HEK293 (cell line): ENCODE measurements around the gene CLN5.

Experiments
- CTCF ChIA-PET: fragments of 350-600 bp; formaldehyde crosslinking; extraction: SDS; loops from one replicate; lab custom pipeline; 2021; ENCODE audit warnings: antibody characterized with exemption; lab: Yijun Ruan, JAX
- POLR2A ChIA-PET: fragments of 300-600 bp; formaldehyde crosslinking; extraction: SDS; loops from one replicate; lab custom pipeline; 2020; ENCODE audit warnings: antibody characterized with exemption, inconsistent platforms; lab: Yijun Ruan, JAX
- H3K27ac ChIP-seq: fragments of 200-500 bp; sonication (Bioruptor generic); 2 replicates; pipeline ENCODE4 v1.5.1; 2014; ENCODE audit warnings: low read depth, low read length, control low read depth, inconsistent platforms; ENCODE audit errors: extremely low read depth
- H3K36me3 ChIP-seq, 2 experiments: fragments of 200-500 bp in 1 of 2; sonication (Bioruptor generic) in 1 of 2; 1 replicate in 1 of 2; 2 replicates in 1 of 2; pipeline ENCODE4 v1.5.1; 2014 to 2017; ENCODE audit warnings: inconsistent platforms in 2 of 2, low read length in 2 of 2; ENCODE audit not compliant: control insufficient read depth in 2 of 2, insufficient read depth in 1 of 2
- H3K4me1 ChIP-seq: fragments of 200-500 bp; sonication (Bioruptor generic); 2 replicates; pipeline ENCODE4 v1.5.1; 2014; ENCODE audit warnings: mild to moderate bottlenecking, low read length, inconsistent platforms; ENCODE audit not compliant: control insufficient read depth, insufficient read depth
- H3K4me3 ChIP-seq: 2 replicates; pipeline ENCODE4 v1.5.1; 2011; ENCODE audit warnings: low read depth, mild to moderate bottlenecking, control low read depth, low read length, moderate library complexity
- H3K9me3 ChIP-seq: fragments of 200-500 bp; sonication (Bioruptor generic); 2 replicates; pipeline ENCODE4 v1.5.1; 2014; ENCODE audit warnings: low read depth, low read length, inconsistent platforms; ENCODE audit not compliant: control insufficient read depth, insufficient read depth
- CTCF ChIP-seq: fragments of 450-650 bp; formaldehyde crosslinking; IDR thresholded peaks from 2 replicates; pipeline ENCODE4 v1.5.1; 2016; ENCODE audit warnings: missing biosample characterization, missing genetic modification characterization
- FEZF1 ChIP-seq: fragments of 450-650 bp; formaldehyde crosslinking; IDR thresholded peaks from 2 replicates; pipeline ENCODE4 v1.5.1; 2016; ENCODE audit warnings: missing biosample characterization, missing genetic modification characterization
- HOXD13 ChIP-seq: sonication (generic); formaldehyde crosslinking; IDR thresholded peaks from 2 replicates; pipeline ENCODE4 v1.8.0; 2022; ENCODE audit warnings: missing genetic modification reagents, borderline replicate concordance
- IKZF3 ChIP-seq: fragments of 450-650 bp; IDR thresholded peaks from 2 replicates; pipeline ENCODE4 v1.5.0; 2018; ENCODE audit warnings: missing biosample characterization, mild to moderate bottlenecking, missing genetic modification characterization, moderate library complexity
- KLF7 ChIP-seq: fragments of 450-650 bp; formaldehyde crosslinking; IDR thresholded peaks from 2 replicates; pipeline ENCODE4 v1.5.1; 2016; ENCODE audit warnings: missing biosample characterization, missing genetic modification characterization, borderline replicate concordance
- KLF9 ChIP-seq: fragments of 450-650 bp; formaldehyde crosslinking; IDR thresholded peaks from 2 replicates; pipeline ENCODE4 v1.5.1; 2016; ENCODE audit warnings: missing biosample characterization, missing genetic modification characterization, low read depth
- MYNN ChIP-seq: fragments of 450-650 bp; formaldehyde crosslinking; IDR thresholded peaks from 2 replicates; pipeline ENCODE4 v1.5.1; 2016; ENCODE audit warnings: missing biosample characterization, missing genetic modification characterization, borderline replicate concordance
- PRDM1 ChIP-seq: fragments of 450-650 bp; formaldehyde crosslinking; IDR thresholded peaks from 2 replicates; pipeline ENCODE4; 2016; ENCODE audit warnings: missing biosample characterization, missing genetic modification characterization
- SALL2 ChIP-seq: fragments of 450-650 bp; formaldehyde crosslinking; IDR thresholded peaks from 2 replicates; pipeline ENCODE4 v1.5.0; 2017; ENCODE audit warnings: missing biosample characterization, mild to moderate bottlenecking, missing genetic modification characterization, borderline replicate concordance
- YY1 ChIP-seq: fragments of 450-650 bp; formaldehyde crosslinking; IDR thresholded peaks from 2 replicates; pipeline ENCODE4 v1.5.1; 2018; ENCODE audit warnings: missing biosample characterization, missing genetic modification characterization
- YY2 ChIP-seq: fragments of 450-650 bp; formaldehyde crosslinking; IDR thresholded peaks from 2 replicates; pipeline ENCODE4 v1.5.1; 2016; ENCODE audit warnings: missing biosample characterization, missing genetic modification characterization
- ZBTB17 ChIP-seq: fragments of 450-650 bp; formaldehyde crosslinking; IDR thresholded peaks from 2 replicates; pipeline ENCODE4 v1.5.1; 2016; ENCODE audit warnings: missing biosample characterization, missing genetic modification characterization
- ZBTB20 ChIP-seq: fragments of 450-650 bp; formaldehyde crosslinking; IDR thresholded peaks from 2 replicates; pipeline ENCODE4 v1.5.1; 2016; ENCODE audit warnings: missing biosample characterization, missing genetic modification characterization
- ZNF140 ChIP-seq: fragments of 450-650 bp; formaldehyde crosslinking; IDR thresholded peaks from 2 replicates; pipeline ENCODE4 v1.5.1; 2016; ENCODE audit warnings: missing biosample characterization, missing genetic modification characterization
- ZNF155 ChIP-seq: fragments of 450-650 bp; formaldehyde crosslinking; IDR thresholded peaks from 2 replicates; pipeline ENCODE4 v1.5.1; 2016; ENCODE audit warnings: missing biosample characterization, missing genetic modification characterization
- ZNF214 ChIP-seq: fragments of 450-650 bp; formaldehyde crosslinking; IDR thresholded peaks from 2 replicates; pipeline ENCODE4 v1.5.1; 2017; ENCODE audit warnings: missing biosample characterization, mild to moderate bottlenecking, missing genetic modification characterization, borderline replicate concordance
- ZNF221 ChIP-seq: fragments of 450-650 bp; formaldehyde crosslinking; IDR thresholded peaks from 2 replicates; pipeline ENCODE4 v1.5.1; 2017; ENCODE audit warnings: missing biosample characterization, missing genetic modification characterization, borderline replicate concordance
- ZNF248 ChIP-seq: fragments of 450-650 bp; formaldehyde crosslinking; IDR thresholded peaks from 2 replicates; pipeline ENCODE4 v1.5.1; 2017; ENCODE audit warnings: missing biosample characterization, missing genetic modification characterization
- ZNF292 ChIP-seq: fragments of 450-650 bp; formaldehyde crosslinking; IDR thresholded peaks from 2 replicates; pipeline ENCODE4 v1.5.1; 2016; ENCODE audit warnings: low read depth, missing biosample characterization, missing genetic modification characterization, borderline replicate concordance
- ZNF530 ChIP-seq: fragments of 450-650 bp; formaldehyde crosslinking; IDR thresholded peaks from 2 replicates; pipeline ENCODE4 v1.5.1; 2016; ENCODE audit warnings: low read depth, missing biosample characterization, missing genetic modification characterization
- ZNF548 ChIP-seq: fragments of 450-650 bp; formaldehyde crosslinking; IDR thresholded peaks from 2 replicates; pipeline ENCODE4 v1.5.1; 2016; ENCODE audit warnings: missing biosample characterization, missing genetic modification characterization
- ZNF560 ChIP-seq: fragments of 450-650 bp; formaldehyde crosslinking; IDR thresholded peaks from 2 replicates; pipeline ENCODE4 v1.5.1; 2017; ENCODE audit warnings: missing biosample characterization, missing genetic modification characterization, borderline replicate concordance
- ZNF600 ChIP-seq: fragments of 450-650 bp; formaldehyde crosslinking; IDR thresholded peaks from 2 replicates; pipeline ENCODE4 v1.5.1; 2016; ENCODE audit warnings: missing biosample characterization, missing genetic modification characterization
- ZNF639 ChIP-seq: fragments of 450-650 bp; formaldehyde crosslinking; IDR thresholded peaks from 2 replicates; pipeline ENCODE4 v1.5.1; 2016; ENCODE audit warnings: missing biosample characterization, missing genetic modification characterization
- ZNF777 ChIP-seq: fragments of 450-650 bp; formaldehyde crosslinking; IDR thresholded peaks from 2 replicates; pipeline ENCODE4 v1.5.1; 2017; ENCODE audit warnings: missing biosample characterization, missing genetic modification characterization, borderline replicate concordance
- TF ChIP-seq, protein P1 (sequence below): fragments of 450-650 bp; formaldehyde crosslinking; IDR thresholded peaks from 2 replicates; pipeline ENCODE4 v1.5.1; 2016; ENCODE audit warnings: missing biosample characterization, missing genetic modification characterization
- TF ChIP-seq, protein P2 (sequence below): fragments of 450-650 bp; formaldehyde crosslinking; IDR thresholded peaks from 2 replicates; pipeline ENCODE4 v1.5.1; 2016; ENCODE audit warnings: missing biosample characterization, missing genetic modification characterization
- TF ChIP-seq, protein P3 (sequence below): fragments of 450-650 bp; formaldehyde crosslinking; optimal IDR thresholded peaks from 2 replicates; pipeline ENCODE3; 2016; ENCODE audit warnings: missing biosample characterization, mild to moderate bottlenecking, missing genetic modification characterization

Gene CLN5

GRCh38 chr13:77019756-77020155 is 27.9 kb downstream of the CLN5 start:
- CTCF ChIA-PET, result interaction anchor here (0.6 to 1.5 kb wide), 2 partner anchors 40 to 64 kb away, joined by 7 to 8 read pairs; no protein-coding TSS in a partner anchor
- H3K27ac ChIP-seq, result no peak overlapping the region
- peaks cover 11 to 71% of the 10 kb centered on the region in 2 experiments for H3K36me3 ChIP-seq
- no peaks in the 10 kb centered on the region for H3K9me3 ChIP-seq
- H3K4me1 ChIP-seq, result no peaks in the 10 kb centered on the region
- no peak overlapping the region for H3K4me3 ChIP-seq
- POLR2A ChIA-PET, result no interaction called here
- TF ChIP-seq ZNF530 (tag by site-specific recombination) (no peak), ZNF639 (tag by site-specific recombination) (no peak), KLF9 (no peak), HOXD13 (CRISPR knock-in tag) (no peak), ZNF292 (tag by site-specific recombination) (no peak), SALL2 (no peak), ZNF248 (tag by site-specific recombination) (no peak)

DNA sequence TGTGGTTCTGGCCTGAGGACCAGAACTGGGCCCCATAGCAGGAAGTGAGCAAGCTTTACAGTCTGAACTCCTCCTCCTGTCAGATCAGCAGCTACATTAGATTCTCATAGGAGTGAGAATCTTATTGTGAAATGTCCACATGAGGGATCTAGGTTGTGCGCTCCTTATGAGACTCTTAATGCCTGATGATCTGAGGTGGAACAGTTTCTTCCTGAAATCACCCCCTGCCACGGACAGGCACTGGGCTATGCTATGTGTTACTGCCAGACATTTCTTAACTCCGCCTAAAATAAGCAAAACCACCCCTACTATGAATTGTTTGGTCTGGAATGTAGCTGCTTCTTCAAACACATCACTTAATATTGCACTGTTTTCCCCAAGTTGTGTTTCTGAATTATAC is 30.5 kb downstream of the CLN5 start:
- ChIA-PET POLR2A (no interaction called here), CTCF (no interaction called here)
- H3K4me3 ChIP-seq, result no peak overlapping the region
- H3K36me3 ChIP-seq, result peaks cover 7 to 46% of the 10 kb centered on the region in 2 experiments; a peak in 2 of 3 replicates
- no peaks in the 10 kb centered on the region for H3K4me1 ChIP-seq
- H3K9me3 ChIP-seq, result no peaks in the 10 kb centered on the region
- no peak overlapping the region for H3K27ac ChIP-seq
- no peak for TF ChIP-seq PRDM1 (tag by site-specific recombination)
- TF ChIP-seq, protein P1, sequence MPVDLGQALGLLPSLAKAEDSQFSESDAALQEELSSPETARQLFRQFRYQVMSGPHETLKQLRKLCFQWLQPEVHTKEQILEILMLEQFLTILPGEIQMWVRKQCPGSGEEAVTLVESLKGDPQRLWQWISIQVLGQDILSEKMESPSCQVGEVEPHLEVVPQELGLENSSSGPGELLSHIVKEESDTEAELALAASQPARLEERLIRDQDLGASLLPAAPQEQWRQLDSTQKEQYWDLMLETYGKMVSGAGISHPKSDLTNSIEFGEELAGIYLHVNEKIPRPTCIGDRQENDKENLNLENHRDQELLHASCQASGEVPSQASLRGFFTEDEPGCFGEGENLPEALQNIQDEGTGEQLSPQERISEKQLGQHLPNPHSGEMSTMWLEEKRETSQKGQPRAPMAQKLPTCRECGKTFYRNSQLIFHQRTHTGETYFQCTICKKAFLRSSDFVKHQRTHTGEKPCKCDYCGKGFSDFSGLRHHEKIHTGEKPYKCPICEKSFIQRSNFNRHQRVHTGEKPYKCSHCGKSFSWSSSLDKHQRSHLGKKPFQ, result no peak
- TF ChIP-seq, protein P2, sequence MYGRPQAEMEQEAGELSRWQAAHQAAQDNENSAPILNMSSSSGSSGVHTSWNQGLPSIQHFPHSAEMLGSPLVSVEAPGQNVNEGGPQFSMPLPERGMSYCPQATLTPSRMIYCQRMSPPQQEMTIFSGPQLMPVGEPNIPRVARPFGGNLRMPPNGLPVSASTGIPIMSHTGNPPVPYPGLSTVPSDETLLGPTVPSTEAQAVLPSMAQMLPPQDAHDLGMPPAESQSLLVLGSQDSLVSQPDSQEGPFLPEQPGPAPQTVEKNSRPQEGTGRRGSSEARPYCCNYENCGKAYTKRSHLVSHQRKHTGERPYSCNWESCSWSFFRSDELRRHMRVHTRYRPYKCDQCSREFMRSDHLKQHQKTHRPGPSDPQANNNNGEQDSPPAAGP (tag by site-specific recombination), result no peak
- 0 out of 2 replicates have a peak, but pooled peaks have one; percentile 33 for TF ChIP-seq MYNN (tag by site-specific recombination)
- TF ChIP-seq ZBTB20 (tag by site-specific recombination), result no peak
- no peak for TF ChIP-seq SALL2
- no peak for TF ChIP-seq YY2 (tag by site-specific recombination)
- TF ChIP-seq ZNF777, result no peak
- no peak for TF ChIP-seq KLF7 (tag by site-specific recombination)
- TF ChIP-seq ZNF214 (tag by site-specific recombination), result no peak
- TF ChIP-seq IKZF3 (tag by site-specific recombination), result no peak
- no peak for TF ChIP-seq ZNF639 (tag by site-specific recombination)
- no peak for TF ChIP-seq ZNF140 (tag by site-specific recombination)
- TF ChIP-seq ZNF155 (tag by site-specific recombination), result no peak
- TF ChIP-seq CTCF (tag by site-specific recombination), result no peak
- TF ChIP-seq ZBTB17 (tag by site-specific recombination), result peak; percentile 44; the same call in 1 of the 2 replicates
- TF ChIP-seq, protein P3, sequence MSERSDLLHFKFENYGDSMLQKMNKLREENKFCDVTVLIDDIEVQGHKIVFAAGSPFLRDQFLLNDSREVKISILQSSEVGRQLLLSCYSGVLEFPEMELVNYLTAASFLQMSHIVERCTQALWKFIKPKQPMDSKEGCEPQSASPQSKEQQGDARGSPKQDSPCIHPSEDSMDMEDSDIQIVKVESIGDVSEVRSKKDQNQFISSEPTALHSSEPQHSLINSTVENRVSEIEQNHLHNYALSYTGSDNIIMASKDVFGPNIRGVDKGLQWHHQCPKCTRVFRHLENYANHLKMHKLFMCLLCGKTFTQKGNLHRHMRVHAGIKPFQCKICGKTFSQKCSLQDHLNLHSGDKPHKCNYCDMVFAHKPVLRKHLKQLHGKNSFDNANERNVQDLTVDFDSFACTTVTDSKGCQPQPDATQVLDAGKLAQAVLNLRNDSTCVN (tag by site-specific recombination), result no peak
- TF ChIP-seq YY1 (tag by site-specific recombination), result no peak
- TF ChIP-seq ZNF548 (tag by site-specific recombination), result no peak
- no peak for TF ChIP-seq ZNF560 (tag by site-specific recombination)
- peak; percentile 48; the same call in 1 of the 2 replicates for TF ChIP-seq ZNF600
- no peak for TF ChIP-seq FEZF1
- TF ChIP-seq ZNF221 (tag by site-specific recombination), result no peak
- TF ChIP-seq, all 188 proteins: peak for 3
